ENCODE results near the gene PTPRA.
A peak's percentile ranks its signal among the peaks of the same experiment; 100 is the strongest.

DNA sequence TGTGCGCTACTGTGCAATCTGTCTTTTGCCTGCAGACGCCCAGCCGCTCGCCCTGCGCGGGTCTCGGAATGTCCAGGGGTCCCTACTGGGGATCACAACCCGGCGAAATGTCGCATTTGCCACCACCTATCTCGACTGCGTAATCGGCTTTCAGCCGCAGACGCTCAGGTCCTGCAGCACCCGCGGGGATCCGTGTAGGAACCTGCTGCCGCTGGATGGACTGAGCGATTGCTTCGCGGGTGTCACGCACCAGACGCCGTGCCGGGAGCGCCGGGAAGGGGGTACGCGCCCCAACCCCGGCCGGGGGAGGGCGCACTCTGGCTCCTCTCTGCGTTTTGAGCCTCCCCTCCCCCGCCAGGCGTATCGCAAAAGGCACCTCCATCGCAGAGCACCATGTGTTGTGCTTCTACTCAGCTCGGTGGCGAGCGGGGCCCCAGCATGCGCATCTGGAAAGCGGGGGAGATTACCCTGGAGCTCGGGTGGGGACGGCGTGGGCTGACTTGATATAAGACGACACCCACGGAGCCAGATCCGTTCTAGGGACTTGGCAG, 747 bp upstream of the PTPRA start:
- TF ChIP-seq, protein P1, sequence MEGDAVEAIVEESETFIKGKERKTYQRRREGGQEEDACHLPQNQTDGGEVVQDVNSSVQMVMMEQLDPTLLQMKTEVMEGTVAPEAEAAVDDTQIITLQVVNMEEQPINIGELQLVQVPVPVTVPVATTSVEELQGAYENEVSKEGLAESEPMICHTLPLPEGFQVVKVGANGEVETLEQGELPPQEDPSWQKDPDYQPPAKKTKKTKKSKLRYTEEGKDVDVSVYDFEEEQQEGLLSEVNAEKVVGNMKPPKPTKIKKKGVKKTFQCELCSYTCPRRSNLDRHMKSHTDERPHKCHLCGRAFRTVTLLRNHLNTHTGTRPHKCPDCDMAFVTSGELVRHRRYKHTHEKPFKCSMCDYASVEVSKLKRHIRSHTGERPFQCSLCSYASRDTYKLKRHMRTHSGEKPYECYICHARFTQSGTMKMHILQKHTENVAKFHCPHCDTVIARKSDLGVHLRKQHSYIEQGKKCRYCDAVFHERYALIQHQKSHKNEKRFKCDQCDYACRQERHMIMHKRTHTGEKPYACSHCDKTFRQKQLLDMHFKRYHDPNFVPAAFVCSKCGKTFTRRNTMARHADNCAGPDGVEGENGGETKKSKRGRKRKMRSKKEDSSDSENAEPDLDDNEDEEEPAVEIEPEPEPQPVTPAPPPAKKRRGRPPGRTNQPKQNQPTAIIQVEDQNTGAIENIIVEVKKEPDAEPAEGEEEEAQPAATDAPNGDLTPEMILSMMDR (conservative IDR thresholded peaks at IDR 0.05; ENCODE audit: low read depth, low read length): peak; percentile 33
- TF ChIP-seq RCOR1 (IDR thresholded peaks at IDR 0.05; ENCODE audit: insufficient replicate concordance, low read length) (no peak), MXI1 (IDR thresholded peaks at IDR 0.05; ENCODE audit: borderline replicate concordance, low read depth, low read length) (peak; percentile 37; the same call in 1 of the 2 replicates), POLR2A (IDR thresholded peaks at IDR 0.05; ENCODE audit: low read depth, low read length) (no peak), RFX5 (IDR thresholded peaks at IDR 0.05; ENCODE audit: low read depth, low read length) (no peak), BHLHE40 (IDR thresholded peaks at IDR 0.05; ENCODE audit: low read depth, low read length) (no peak), MAFK (IDR thresholded peaks at IDR 0.05; ENCODE audit: low read depth, low read length) (no peak)
- TF ChIP-seq, protein P2, sequence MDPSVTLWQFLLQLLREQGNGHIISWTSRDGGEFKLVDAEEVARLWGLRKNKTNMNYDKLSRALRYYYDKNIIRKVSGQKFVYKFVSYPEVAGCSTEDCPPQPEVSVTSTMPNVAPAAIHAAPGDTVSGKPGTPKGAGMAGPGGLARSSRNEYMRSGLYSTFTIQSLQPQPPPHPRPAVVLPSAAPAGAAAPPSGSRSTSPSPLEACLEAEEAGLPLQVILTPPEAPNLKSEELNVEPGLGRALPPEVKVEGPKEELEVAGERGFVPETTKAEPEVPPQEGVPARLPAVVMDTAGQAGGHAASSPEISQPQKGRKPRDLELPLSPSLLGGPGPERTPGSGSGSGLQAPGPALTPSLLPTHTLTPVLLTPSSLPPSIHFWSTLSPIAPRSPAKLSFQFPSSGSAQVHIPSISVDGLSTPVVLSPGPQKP (IDR thresholded peaks at IDR 0.05; ENCODE audit: borderline replicate concordance, low read depth, low read length): no peak

All from IMR-90 (cell line).